B cell (primary cell): ENCODE results near the gene DNAJB8. TPM values are rescaled to one million over a fixed set of nuclear protein-coding genes. Genes with fewer than 3 reads are reported as not detected.

Source experiments
- ATAC-seq: fragments of 200-7000 bp; cut with Tn5 transposase; one replicate; pipeline ENCODE4 v1.10.0; 2021; ENCODE audit warnings: low read depth, mild to moderate bottlenecking, moderate number of reproducible peaks, moderate library complexity
- CTCF ChIA-PET: fragments of 350-600 bp; sonication (Branson Sonifier 250); formaldehyde crosslinking; loops from one replicate; lab custom pipeline; 2021; ENCODE audit warnings: antibody characterized with exemption, inconsistent platforms; lab: Charles Lee
- POLR2A ChIA-PET: fragments of 350-600 bp; sonication (Branson Sonifier 250); formaldehyde crosslinking; loops from one replicate; lab custom pipeline; 2021; ENCODE audit warnings: antibody characterized with exemption; lab: Charles Lee
- DNase-seq: peaks from one replicate; pipeline ENCODE4 v3.0.0; 2013
- H2AFZ ChIP-seq: 2 replicates; pipeline ENCODE4 v1.6.1; 2012; ENCODE audit warnings: mild to moderate bottlenecking, low read depth, low read length; ENCODE audit not compliant: insufficient read depth, poor library complexity, severe bottlenecking
- H3K27ac ChIP-seq, 2 donors: 1 replicate in 1 of 2; 2 replicates in 1 of 2; pipeline ENCODE4 v1.5.1; 2012 to 2013; ENCODE audit warnings: low read length in 2 of 2, mild to moderate bottlenecking in 2 of 2, moderate library complexity in 1 of 2
- H3K27me3 ChIP-seq, 4 experiments: fragments of 200-600 bp in 1 of 4; sonication (generic) in 1 of 4; replicated peaks in 1 of 4; 1 replicate in 2 of 4; 2 replicates in 2 of 4; pipeline versions ENCODE4 v1.6.1 to v1.7.0; 2013 to 2016; ENCODE audit warnings: low read length in 3 of 4, mild to moderate bottlenecking in 2 of 4, mixed read lengths in 1 of 4, moderate library complexity in 1 of 4; ENCODE audit not compliant: insufficient read depth in 4 of 4, control insufficient read depth in 3 of 4; ENCODE audit errors: control extremely low read depth in 1 of 4
- H3K36me3 ChIP-seq, 2 experiments: replicated peaks in 1 of 2; 1 replicate in 1 of 2; 2 replicates in 1 of 2; pipeline versions ENCODE4 v1.6.1 to v1.7.1; 2013; ENCODE audit warnings: low read length in 1 of 2; ENCODE audit not compliant: insufficient read depth in 2 of 2, control insufficient read depth in 1 of 2; ENCODE audit errors: control extremely low read depth in 1 of 2, extremely low read depth in 1 of 2
- H3K4me1 ChIP-seq, 2 donors: fragments of 200-600 bp in 1 of 2; sonication (generic) in 1 of 2; 1 replicate in 1 of 2; 2 replicates in 1 of 2; pipeline versions ENCODE4 v1.5.1 to v1.6.1; 2013 to 2017; ENCODE audit warnings: low read length in 2 of 2; ENCODE audit not compliant: control insufficient read depth in 2 of 2, insufficient read depth in 2 of 2
- H3K4me2 ChIP-seq: replicated peaks from 2 replicates; pipeline ENCODE3; 2012; ENCODE audit warnings: mild to moderate bottlenecking, low read depth, low read length; ENCODE audit not compliant: poor library complexity, severe bottlenecking
- H3K4me3 ChIP-seq, 5 experiments: fragments of 200-600 bp in 1 of 5; sonication (generic) in 1 of 5; 1 replicate in 3 of 5; 2 replicates in 2 of 5; pipeline versions ENCODE4 v1.5.1 to v1.7.0; 2011 to 2016; ENCODE audit warnings: low read length in 4 of 5, mild to moderate bottlenecking in 4 of 5, low read depth in 2 of 5, control low read depth in 1 of 5, moderate library complexity in 1 of 5; ENCODE audit not compliant: insufficient read depth in 1 of 5; ENCODE audit errors: control extremely low read depth in 1 of 5, extremely low read depth in 1 of 5
- H3K79me2 ChIP-seq: fragments of 200-600 bp; sonication (generic); one replicate; pipeline ENCODE4 v1.6.0; 2016; ENCODE audit warnings: low read length; ENCODE audit not compliant: control insufficient read depth, insufficient read depth
- H3K9ac ChIP-seq: fragments of 200-600 bp; sonication (generic); 2 replicates; pipeline ENCODE4 v1.6.1; 2017; ENCODE audit warnings: mild to moderate bottlenecking, low read length, moderate library complexity
- H3K9me3 ChIP-seq, 3 donors: one replicate each; pipeline versions ENCODE4 v1.6.1 to v1.7.1; 2013; ENCODE audit warnings: low read length in 2 of 3; ENCODE audit not compliant: control insufficient read depth in 2 of 3, insufficient read depth in 1 of 3; ENCODE audit errors: control extremely low read depth in 1 of 3
- H4K20me1 ChIP-seq: 2 replicates; pipeline ENCODE4 v1.6.0; 2012; ENCODE audit warnings: mild to moderate bottlenecking, low read length; ENCODE audit not compliant: insufficient read depth, control insufficient read depth, poor library complexity, severe bottlenecking
- H3K27ac Mint-ChIP-seq: one replicate; pipeline ENCODE4 v1.8.0; 2021; ENCODE audit warnings: mixed read lengths
- H3K27me3 Mint-ChIP-seq: one replicate; pipeline ENCODE4 v1.8.0; 2021; ENCODE audit warnings: mixed read lengths
- H3K4me1 Mint-ChIP-seq: one replicate; pipeline ENCODE4 v1.8.0; 2021; ENCODE audit warnings: mixed read lengths
- H3K4me3 Mint-ChIP-seq: one replicate; pipeline ENCODE4 v1.8.0; 2021; ENCODE audit warnings: mixed read lengths
- H3K9me3 Mint-ChIP-seq: one replicate; pipeline ENCODE4 v1.8.0; 2022; ENCODE audit warnings: mixed read lengths; ENCODE audit not compliant: insufficient read depth
- EZH2 ChIP-seq: IDR thresholded peaks from 2 replicates; pipeline ENCODE4 v1.6.1; 2012; ENCODE audit warnings: borderline replicate concordance, low read depth, mild to moderate bottlenecking, moderate library complexity, low read length; ENCODE audit not compliant: insufficient read depth, poor library complexity, severe bottlenecking
- WGBS: methylation state at CpG from one replicate; pipeline ENCODE4 v1.1.5; 2013; ENCODE audit warnings: missing lambda C conversion rate; ENCODE audit not compliant: insufficient coverage; 5-methylcytosine and 5-hydroxymethylcytosine counted together
- intact Hi-C: fragments of 100-400 bp; cut with micrococcal nuclease; formaldehyde crosslinking; loops from one replicate; pipeline ENCODE4 v1.10.0; 2022
- polyA plus RNA-seq: library from polyadenylated mRNA; depleted of rRNA; stranded (reverse); fragments of >200 nt; gene quantifications from 2 replicates; pipeline ENCODE4 v1.2.3, GENCODE V29; 2012
- total RNA-seq, 2 donors: library from RNA; stranded (reverse); fragments of 120-200 nt in 1 of 2; gene quantifications; 1 replicate in 1 of 2; 2 replicates in 1 of 2; pipeline versions ENCODE4 v1.2.3 to v1.2.4, GENCODE V29; 2013 to 2022
- TF ChIP-seq, protein P1 (sequence below): fragments of 200-600 bp; IDR thresholded peaks from one replicate; pipeline ENCODE4 v1.8.0; 2022; ENCODE audit warnings: antibody characterized with exemption, mild to moderate bottlenecking

DNAJB8 gene
- total and polyA plus RNA-seq, 2 donors (not counting 1 experiment from before 2014, with no cell fraction given) = not detected

DNA sequence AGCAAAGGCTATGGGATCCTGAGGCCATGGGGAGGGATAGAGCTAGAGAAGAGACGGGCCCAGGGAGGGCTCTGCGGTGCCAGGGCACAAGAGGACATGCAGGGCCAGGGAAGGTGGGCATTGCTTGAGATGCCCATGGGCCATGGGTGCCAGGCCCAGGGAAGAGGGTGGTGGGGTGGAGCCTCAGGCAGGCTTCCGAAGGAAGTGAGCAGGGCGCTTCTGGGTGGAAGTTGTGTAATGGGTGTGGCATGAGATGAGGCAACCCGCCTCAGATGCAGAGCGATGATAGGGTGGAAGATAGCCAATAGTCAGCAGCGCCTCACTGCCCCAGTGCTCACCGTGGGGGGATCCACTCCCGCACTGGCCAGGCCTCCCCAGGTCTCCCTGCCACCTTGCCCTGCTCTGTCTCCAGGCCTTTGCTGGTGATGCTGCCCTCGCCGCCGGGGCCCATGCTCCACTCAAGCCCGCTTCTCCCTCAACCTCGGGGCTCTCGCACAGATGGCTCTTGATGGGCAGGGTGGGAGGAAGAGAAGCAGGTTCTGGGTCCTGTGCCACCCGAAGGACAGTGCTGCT is 51.4 kb downstream of the DNAJB8 start:
- Histone ChIP-seq H4K20me1 (no peaks in the 10 kb centered on the region), H3K4me1 (no peaks in the 10 kb centered on the region), H3K9me3 (peaks cover 0 to 9% (median 0%) of the 10 kb centered on the region in 3 donors), H3K27ac (no peak overlapping the region), H3K36me3 (no peaks in the 10 kb centered on the region), H3K79me2 (no peaks in the 10 kb centered on the region), H3K9ac (no peak overlapping the region), H3K4me2 (no peak overlapping the region), H3K27me3 (no peaks in the 10 kb centered on the region), H2AFZ (no peak overlapping the region), H3K4me3 (no peak overlapping the region)
- DNase-seq (no peak), ATAC-seq (no peak)
- Mint-ChIP-seq H3K27me3 (no peaks in the 10 kb centered on the region), H3K9me3 (no peaks in the 10 kb centered on the region), H3K27ac (no peak overlapping the region), H3K4me1 (no peaks in the 10 kb centered on the region), H3K4me3 (no peak overlapping the region)
- intact Hi-C loops = no loop called here
- 95% methylated on average over 15 of the region's 16 CpGs for WGBS
- CTCF ChIA-PET = no interaction called here
- TF ChIP-seq, protein P1, sequence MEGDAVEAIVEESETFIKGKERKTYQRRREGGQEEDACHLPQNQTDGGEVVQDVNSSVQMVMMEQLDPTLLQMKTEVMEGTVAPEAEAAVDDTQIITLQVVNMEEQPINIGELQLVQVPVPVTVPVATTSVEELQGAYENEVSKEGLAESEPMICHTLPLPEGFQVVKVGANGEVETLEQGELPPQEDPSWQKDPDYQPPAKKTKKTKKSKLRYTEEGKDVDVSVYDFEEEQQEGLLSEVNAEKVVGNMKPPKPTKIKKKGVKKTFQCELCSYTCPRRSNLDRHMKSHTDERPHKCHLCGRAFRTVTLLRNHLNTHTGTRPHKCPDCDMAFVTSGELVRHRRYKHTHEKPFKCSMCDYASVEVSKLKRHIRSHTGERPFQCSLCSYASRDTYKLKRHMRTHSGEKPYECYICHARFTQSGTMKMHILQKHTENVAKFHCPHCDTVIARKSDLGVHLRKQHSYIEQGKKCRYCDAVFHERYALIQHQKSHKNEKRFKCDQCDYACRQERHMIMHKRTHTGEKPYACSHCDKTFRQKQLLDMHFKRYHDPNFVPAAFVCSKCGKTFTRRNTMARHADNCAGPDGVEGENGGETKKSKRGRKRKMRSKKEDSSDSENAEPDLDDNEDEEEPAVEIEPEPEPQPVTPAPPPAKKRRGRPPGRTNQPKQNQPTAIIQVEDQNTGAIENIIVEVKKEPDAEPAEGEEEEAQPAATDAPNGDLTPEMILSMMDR = no peak
- TF ChIP-seq EZH2 = no peak
- POLR2A ChIA-PET = no interaction called here

DNA sequence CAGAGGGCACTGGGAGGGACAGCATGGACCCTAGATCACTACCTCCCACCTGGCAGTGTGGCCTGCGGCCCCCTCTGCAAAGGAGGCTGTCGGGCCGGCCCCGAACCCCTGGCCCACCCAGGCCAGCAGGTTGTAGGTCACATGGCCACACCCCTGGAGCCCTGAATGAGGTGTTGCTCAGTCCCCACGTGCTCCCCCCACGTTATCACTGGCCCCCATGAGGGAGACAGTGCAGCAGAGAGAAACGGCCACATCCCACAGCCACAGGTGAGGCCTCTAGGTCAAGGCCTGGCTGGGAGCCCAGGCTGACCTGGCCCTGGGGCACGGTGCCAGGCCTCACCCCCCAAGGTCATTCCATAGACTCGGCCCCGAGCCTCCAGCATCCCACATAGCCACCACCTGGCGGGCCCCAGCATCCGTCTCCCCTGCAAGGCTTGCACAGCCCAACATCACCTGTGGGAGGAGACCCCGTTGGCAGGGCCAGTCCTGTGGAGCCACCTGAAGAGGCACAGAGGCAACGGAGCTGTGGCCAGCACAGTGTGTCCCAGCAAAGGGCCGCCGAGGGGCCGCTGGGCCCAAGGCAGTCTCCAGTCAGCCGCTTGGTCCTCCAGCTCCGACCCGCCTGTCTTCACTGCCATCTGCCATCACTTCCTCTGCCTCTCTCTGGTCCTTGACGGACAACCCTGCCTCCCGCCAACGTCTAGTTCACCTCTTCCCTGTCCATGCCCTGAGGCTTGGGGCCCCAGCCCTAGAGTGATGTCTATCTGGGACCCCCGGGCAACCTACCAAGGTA is 53.1 kb downstream of the DNAJB8 start:
- CTCF ChIA-PET = interaction anchor here (1.3 kb wide), 1 partner anchor 13 kb away, joined by 6 read pairs; no protein-coding TSS in a partner anchor
- Histone ChIP-seq H2AFZ (no peak overlapping the region), H3K27me3 (no peaks in the 10 kb centered on the region), H3K9ac (no peak overlapping the region), H3K79me2 (no peaks in the 10 kb centered on the region), H3K4me2 (no peak overlapping the region), H3K9me3 (peaks cover 0 to 7% (median 0%) of the 10 kb centered on the region in 3 donors), H3K4me1 (no peaks in the 10 kb centered on the region), H3K36me3 (no peaks in the 10 kb centered on the region), H4K20me1 (no peaks in the 10 kb centered on the region), H3K4me3 (no peak overlapping the region), H3K27ac (no peak overlapping the region)
- WGBS = 95% methylated on average over 18 of the region's 24 CpGs
- POLR2A ChIA-PET = no interaction called here
- DNase-seq (no peak), ATAC-seq (no peak)
- Mint-ChIP-seq H3K27ac (no peak overlapping the region), H3K4me3 (no peak overlapping the region), H3K9me3 (no peaks in the 10 kb centered on the region), H3K27me3 (no peaks in the 10 kb centered on the region), H3K4me1 (no peaks in the 10 kb centered on the region)
- intact Hi-C loops = no loop called here
- TF ChIP-seq EZH2 = no peak
- TF ChIP-seq, protein P1 = no peak
